ENCODE measurements around the gene ATP11A.

Gene ATP11A

DNA sequence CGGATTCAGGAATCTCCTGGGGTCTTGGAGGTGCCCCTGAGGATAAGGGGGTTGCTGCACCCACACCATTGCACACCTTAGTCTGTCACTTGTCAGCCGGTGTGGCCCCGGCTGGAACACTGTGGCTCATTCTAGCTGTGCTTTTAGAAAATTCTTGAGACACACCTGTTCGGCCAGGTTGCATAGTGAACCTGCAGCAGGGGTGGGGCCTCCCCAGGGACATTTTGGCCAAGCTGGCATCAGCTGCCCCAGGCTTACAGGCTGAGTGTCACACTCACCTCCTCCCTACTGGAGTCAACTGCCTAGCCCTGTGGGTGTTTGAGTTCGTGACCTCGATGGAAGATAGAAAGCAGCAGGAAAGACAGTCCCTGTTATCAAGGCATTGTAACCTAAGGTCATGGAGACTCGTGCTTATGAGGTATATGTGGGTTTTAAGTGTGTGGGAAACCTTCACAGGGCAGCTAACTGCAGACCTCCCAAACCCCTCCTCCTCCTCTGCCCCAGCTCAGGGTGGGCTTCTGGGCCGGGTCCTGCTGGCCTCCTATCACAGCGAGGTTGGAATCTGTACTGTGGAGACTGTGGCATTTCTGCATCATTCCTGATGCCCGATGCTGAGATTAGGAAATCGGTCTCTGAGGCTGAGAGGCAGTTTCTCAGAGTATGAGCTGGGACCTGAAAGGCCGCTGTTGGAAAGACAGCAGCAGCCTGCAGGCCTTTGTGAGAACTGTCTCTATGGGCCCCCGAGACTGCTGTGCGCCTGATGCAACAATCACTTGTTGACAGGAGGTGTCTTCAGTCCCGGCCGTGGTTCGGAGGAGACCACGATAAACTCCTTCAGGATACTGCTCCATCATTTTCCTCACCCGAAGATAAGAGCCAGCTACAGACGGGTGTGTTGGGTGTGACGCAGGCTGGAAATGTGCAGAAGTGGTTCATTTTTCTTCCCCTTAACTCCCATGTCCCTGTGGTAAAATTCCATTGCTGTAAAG is 72.2 kb downstream of the ATP11A start:
- no peak for DNase-seq (ENCODE audit: low read depth)

DNA sequence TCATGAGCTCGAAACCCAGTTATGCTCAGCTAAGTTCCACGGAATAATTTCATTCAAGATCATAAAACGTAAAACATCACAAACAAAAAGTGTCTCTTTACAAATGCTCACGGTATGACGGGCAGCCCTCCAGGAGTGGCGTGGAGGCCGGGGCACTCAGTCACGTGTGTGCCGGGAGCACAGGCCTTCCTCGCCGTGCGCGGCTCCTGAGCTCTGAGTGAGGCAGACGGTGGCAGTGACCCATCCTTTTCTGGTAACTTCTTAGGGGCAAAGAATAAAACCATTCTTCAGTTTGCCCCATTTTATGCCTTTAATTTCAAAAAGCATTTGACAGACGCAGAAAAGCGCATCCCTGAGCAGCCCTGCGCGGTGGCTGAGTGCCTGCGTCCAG is 72.8 kb downstream of the ATP11A start:
- no peak for DNase-seq (ENCODE audit: low read depth)

DNA sequence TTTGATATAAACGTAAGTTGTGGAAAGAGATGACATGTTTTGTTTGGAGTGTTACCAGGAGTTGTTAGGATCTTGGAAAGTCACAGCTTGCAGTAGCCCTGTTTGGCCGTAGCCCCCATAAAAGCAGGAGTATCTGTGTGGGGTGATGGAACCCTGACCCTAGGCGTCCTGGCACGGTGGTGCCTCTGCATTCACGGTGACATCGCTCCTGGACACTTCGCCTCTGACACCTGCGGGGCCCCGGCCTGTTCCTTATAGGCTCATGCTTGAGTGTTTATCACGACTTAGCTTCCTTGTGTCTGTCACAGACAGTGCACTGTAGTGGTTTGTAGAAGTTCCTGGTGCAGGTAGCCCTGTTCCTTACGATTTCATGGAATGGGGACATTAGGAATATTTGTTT is 74.2 kb downstream of the ATP11A start:
- no peak for DNase-seq (ENCODE audit: low read depth)

DNA sequence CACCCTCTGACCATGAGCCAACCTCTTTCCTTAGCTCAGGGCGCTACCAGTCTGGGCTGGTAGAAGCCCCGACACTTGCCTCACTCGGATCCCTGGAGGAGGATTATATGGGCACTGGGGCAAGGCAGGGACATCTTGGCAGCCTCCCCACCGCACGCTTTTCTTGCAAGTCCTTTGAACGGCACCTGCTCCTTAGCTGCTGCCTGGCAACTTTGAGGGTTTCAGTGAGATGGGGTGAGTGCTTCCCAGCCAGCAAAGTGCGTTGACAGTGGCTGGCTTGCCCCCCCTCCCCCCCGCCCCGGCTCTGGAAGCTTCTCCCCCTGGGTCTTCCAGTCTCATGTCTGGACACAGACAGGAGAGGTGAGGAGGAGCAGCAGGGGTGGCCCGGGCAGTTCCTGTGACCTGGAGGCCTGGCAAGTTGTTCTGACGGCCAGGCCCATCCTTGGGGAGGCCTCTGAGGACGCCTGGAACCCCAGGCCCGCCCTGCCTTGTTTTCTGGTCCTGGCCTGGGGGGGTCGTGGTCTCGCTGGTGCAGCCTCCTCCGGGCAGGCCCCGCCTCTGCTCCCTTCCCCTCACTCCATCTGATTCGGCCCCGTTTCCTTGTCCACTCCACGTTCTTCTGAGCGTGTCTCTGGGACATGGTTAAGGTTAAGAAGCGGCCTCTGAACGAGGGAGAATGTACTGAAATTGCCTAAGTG is 75.2 kb downstream of the ATP11A start:
- DNase-seq (ENCODE audit: low read depth), result no peak

DNA sequence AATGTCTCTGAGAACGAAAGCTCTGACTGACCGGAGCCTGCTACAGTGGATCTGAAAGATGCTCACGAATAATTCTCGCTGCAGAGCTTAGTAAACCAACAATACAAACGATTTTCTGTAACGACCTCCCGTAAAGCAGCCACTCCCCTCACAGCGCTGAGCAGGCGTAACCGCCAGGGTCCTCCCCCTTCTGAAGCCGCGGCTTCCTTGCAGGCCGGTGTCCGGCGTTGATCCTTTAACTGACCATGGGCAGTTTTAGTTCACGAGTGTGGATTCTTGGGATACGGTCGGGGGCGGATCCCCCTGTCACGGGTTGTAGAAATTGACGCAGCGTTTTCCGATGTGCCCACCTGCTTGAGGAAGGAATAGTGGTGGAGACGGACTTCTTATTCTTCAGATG is 75.9 kb downstream of the ATP11A start:
- DNase-seq (ENCODE audit: low read depth), result no peak

GRCh38 chr13:112766336-112766735 is 76.5 kb downstream of the ATP11A start:
- no peak for DNase-seq (ENCODE audit: low read depth)

DNA sequence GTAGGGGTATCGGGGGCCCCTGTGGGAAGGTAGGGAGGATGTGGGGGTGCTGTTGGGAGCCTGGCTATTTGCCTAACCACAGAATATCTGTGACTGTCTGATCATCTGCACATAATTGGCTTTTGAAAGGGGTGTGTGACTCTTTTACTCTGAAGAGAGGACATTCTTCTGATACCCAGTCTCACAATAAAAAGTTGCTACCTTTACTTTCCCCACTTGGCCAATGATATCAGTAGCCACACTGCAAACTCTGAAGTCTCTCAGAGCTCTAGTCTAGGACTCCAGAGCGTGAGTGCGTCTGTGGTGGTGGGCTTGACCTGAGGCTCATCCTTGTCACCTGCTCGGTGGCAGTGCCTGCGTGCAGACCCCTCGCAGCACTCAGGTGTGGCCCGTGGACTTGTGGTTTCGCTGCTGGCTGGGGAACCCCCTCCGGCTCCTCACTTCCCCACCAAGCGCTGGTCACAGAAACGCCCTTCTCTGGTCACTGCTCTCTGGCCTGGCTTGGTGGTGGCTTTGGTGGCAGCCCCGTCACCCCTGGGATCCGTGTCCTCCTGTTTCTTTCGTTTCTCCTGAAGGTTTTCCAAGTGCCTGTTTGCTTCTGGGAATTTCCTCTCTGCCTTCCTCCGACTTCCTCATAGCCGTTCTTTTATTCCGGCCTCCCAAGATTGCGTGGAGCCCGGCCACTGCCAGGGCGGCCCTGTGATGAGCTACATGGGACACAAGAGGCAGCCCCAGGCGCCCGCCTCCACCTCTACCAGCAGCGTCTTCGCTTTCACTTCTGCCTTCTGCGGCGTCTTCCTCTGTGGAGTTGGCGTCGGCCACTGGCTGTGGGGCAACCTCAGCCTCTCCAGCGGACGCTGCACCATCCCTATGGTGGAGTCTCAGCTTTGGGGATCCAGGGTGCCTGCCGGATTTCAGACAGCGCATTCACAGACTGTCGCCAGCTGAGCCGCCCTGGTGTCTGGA is 78.0 kb downstream of the ATP11A start:
- DNase-seq (ENCODE audit: low read depth), result no peak

DNA sequence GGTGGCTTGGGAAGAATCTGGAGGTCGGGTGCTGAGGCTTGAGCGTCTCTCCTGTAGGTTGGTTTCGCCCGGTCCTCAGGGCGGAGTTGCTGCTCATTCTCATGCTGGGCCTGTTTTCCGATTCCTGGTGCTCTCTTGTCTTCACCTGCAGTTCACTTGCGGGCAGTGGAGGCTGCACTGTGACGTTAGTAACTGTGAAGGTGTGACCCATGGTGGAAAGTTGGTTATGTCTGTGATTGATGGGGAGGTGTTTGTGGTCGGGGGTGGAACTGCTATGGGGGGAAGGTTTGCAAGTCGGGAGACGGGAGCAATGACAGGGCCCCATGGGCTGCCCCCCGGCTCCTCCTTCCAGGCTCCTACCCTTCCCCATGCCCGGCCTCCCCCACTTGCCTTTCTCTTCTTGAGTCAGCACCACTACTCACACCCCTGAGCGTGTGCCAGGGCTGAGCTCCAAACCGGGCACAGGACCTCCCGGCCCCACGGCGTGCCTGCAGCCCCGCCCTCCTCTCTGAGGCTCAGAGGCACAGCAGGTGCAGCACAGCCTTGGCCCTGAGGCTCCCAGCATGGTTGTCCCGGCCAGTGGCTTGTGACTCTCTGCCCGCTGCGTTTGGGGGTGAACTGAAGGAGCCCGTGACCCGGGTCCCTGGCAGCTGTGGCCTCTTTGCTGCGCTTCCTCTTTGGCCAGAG is 79.1 kb downstream of the ATP11A start:
- DNase-seq (ENCODE audit: low read depth), result no peak

- DNase-seq (ENCODE audit: low read depth), result no peak
Observed at GRCh38 chr13:112769615-112770014, 79.8 kb downstream of the ATP11A start.

DNA sequence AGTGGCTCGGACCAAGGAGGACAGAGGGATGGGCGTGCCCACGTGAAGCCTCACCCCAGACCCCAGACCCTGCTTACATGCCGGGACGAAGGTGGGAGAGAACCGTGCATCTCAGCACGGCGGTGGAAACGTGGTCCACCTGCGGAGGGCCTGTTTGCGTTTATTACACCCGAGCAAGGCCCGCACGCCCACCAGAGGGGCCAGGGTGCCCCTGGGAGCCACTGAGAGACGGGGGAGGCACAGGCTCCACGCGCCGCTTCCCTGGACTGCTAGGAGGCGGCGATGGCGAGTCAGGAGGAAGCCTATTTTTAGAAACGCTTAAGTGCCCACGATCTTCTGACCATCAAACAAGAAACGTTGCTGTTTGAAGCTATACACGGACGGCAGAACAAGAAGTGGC is 80.7 kb downstream of the ATP11A start:
- DNase-seq (ENCODE audit: low read depth), result no peak

DNA sequence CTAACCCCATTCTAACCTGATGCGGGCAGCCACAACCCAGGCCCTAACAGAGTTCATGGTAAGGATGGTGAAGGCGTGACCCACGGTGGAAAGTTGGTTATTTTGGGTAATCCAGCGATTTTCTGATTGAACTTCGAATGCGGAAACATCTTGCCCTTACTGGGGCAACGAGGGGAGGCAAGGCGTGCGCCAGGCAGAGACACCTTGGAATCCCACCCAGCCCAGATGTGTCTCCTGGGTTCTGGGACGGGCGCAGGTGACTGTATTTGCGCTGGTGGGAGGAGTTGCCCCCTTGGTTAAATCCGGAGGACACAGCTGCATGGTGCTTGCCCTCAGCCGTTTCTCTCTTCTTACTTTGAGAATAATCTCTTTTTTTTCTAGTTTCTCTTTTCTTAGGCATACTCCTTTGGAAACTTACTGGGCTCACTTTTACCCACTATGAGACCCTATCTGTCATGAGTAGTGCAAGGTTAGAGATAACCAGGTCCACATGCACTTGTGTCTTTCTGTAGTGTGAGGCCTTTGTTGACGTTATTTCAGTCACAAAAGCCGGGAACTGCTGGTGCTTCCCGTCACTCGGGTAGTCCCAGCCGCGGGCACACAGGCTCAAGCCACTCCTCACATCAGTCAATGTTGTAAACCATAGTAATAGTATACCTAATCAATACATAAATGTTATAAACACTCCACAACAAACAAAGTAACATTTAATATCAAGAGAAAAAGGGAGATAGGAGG is 81.5 kb downstream of the ATP11A start:
- DNase-seq (ENCODE audit: low read depth), result no peak

- no peak for DNase-seq (ENCODE audit: low read depth)
Observed at GRCh38 chr13:112771877-112772538, 82.2 kb downstream of the ATP11A start.

DNA sequence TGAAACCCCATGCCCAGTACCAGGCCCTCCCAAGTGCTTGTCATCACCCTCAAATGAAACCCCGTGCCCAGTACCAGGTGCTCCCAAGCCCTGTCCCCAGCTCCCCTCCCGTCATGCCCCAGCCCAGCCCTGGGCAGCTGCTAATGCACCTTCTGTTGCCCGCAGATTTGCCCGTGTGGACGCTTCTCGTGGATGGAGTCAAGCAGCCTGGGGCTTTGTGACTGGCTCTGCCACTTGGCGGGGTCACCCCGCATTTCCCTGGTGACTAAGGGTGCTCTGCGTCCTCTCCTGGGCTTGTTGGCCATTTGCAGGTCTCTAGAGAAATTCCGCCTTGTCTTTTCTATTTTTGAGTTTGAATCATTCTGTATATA is 82.7 kb downstream of the ATP11A start:
- DNase-seq (ENCODE audit: low read depth), result no peak

DNA sequence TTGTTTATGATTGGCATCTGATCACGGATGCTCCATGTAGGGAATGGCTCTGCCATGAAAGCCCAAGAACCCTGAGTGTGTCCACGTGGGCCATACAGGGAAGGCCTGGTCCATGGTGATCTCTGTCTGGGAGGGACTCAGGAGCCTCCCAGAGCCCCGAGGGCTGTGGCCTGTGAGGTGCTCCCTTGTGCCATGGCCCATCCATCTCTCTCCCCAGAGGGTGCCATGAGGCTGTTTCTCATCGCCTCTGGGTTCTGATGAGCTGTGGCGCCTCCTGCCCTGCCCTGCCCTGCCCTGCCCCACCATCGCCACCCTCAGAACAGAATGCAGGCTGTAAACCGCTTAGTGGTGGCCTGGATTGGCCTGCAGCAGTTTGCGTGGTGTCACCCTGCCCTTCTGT is 83.1 kb downstream of the ATP11A start:
- no peak for DNase-seq (ENCODE audit: low read depth)

GRCh38 chr13:112773601-112774447 is 84.0 kb downstream of the ATP11A start:
- DNase-seq (ENCODE audit: low read depth), result no peak

GRCh38 chr13:112774448-112774792 is 84.6 kb downstream of the ATP11A start:
- DNase-seq (ENCODE audit: low read depth), result no peak

GRCh38 chr13:112774829-112775565 is 85.2 kb downstream of the ATP11A start:
- DNase-seq (ENCODE audit: low read depth), result no peak

GRCh38 chr13:112775791-112776279 is 86.0 kb downstream of the ATP11A start:
- DNase-seq (ENCODE audit: low read depth), result no peak

GRCh38 chr13:112776354-112776753 is 86.5 kb downstream of the ATP11A start:
- DNase-seq (ENCODE audit: low read depth), result no peak
